Small intestine (tissue), 7 donors: Measurements from ENCODE around the gene KIRREL3. TPM values are rescaled to one million over a fixed set of nuclear protein-coding genes. Genes with fewer than 3 reads are reported as not detected.

Experiments
- DNase-seq, 2 donors: peaks; one replicate each; pipeline versions ENCODE4 v3.0.0 to v3.0.0-alpha.2; 2013
- FAIRE-seq: peaks from 2 replicates; lab custom pipeline; 2012; peaks lifted over from hg19 to GRCh38; lab: Jason Lieb, UNC
- H3K27ac ChIP-seq, 3 donors: one replicate each; pipeline ENCODE4 v1.5.1; 2013; ENCODE audit warnings: low read length in 2 of 3, mild to moderate bottlenecking in 2 of 3, control low read depth in 1 of 3, inconsistent platforms in 1 of 3, low read depth in 1 of 3, moderate library complexity in 1 of 3
- H3K27me3 ChIP-seq, 3 donors: one replicate each; pipeline ENCODE4 v1.6.1; 2013; ENCODE audit warnings: low read length in 3 of 3, inconsistent platforms in 1 of 3; ENCODE audit not compliant: control insufficient read depth in 3 of 3, insufficient read depth in 3 of 3
- H3K36me3 ChIP-seq, 3 donors: one replicate each; pipeline ENCODE4 v1.6.1; 2013; ENCODE audit warnings: low read length in 3 of 3, inconsistent platforms in 1 of 3, low read depth in 1 of 3, mild to moderate bottlenecking in 1 of 3, moderate library complexity in 1 of 3; ENCODE audit not compliant: control insufficient read depth in 3 of 3, insufficient read depth in 2 of 3
- H3K4me1 ChIP-seq, 3 donors: one replicate each; pipeline ENCODE4 v1.6.1; 2013; ENCODE audit warnings: low read length in 2 of 3, inconsistent platforms in 1 of 3, low read depth in 1 of 3, mild to moderate bottlenecking in 1 of 3, moderate library complexity in 1 of 3; ENCODE audit not compliant: control insufficient read depth in 3 of 3, insufficient read depth in 2 of 3
- H3K4me3 ChIP-seq, 3 donors: one replicate each; pipeline ENCODE4 v1.5.1; 2013; ENCODE audit warnings: low read length in 3 of 3, control low read depth in 1 of 3, inconsistent platforms in 1 of 3, low read depth in 1 of 3, mild to moderate bottlenecking in 1 of 3, moderate library complexity in 1 of 3
- H3K9me3 ChIP-seq, 2 donors: one replicate each; pipeline ENCODE4 v1.6.1; 2013; ENCODE audit warnings: low read depth in 1 of 2, low read length in 1 of 2; ENCODE audit not compliant: control insufficient read depth in 2 of 2, insufficient read depth in 1 of 2
- WGBS, 3 donors: extraction: QIAGEN DNeasy Blood & Tissue Kit; methylation state at CpG; one replicate each; pipeline ENCODE4 v1.1.7; 2013; 5-methylcytosine and 5-hydroxymethylcytosine counted together
- polyA plus RNA-seq, 4 donors: library from polyadenylated mRNA; stranded (reverse) in 3 of 4; unstranded in 1 of 4; fragments of 200-250 nt in 3 of 4; fragments of 120-200 nt in 1 of 4; gene quantifications; one replicate each; pipeline versions ENCODE4 v1.2.1 to v1.2.3, GENCODE V29; 2013
- donor health status: healthy with polysubstance abuse.
- donor health status: control.
- donor health status: control.
- donor health status: Bipolar disorder and iron deficiency.
- donor health status: healthy.

KIRREL3 gene
- polyA plus RNA-seq, 4 donors, result 0.18 to 0.61 TPM; not detected in 2

DNA sequence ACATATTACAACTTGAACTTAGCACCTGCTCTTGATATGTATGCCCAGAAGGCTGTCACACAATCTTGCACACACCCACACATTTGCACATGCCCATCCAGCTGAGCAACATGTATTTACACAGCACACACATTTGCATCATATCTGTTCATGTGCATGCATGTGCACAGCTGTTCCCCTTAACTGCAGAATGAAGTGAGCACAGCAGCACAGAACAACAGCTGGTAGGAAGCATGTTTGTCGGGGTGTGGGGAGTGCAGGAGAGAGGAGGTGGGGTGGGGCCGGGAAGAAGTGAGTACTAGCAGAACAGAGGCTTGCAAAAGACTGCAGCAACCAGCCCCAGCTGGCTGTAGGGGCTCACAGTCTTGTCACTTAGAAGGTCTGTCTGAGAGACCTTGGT lies 296.5 kb downstream of the KIRREL3 start:
- H3K9me3 ChIP-seq, result no peaks in the 10 kb centered on the region
- H3K4me3 ChIP-seq, result no peak overlapping the region
- no peaks in the 10 kb centered on the region for H3K36me3 ChIP-seq
- no peak for DNase-seq
- WGBS, 3 donors, result 27 to 34% (median 34%) methylated on average over 2 of the region's 2 CpGs
- no peaks in the 10 kb centered on the region for H3K4me1 ChIP-seq
- no peak overlapping the region for H3K27ac ChIP-seq
- peaks cover 0 to 2% (median 0%) of the 10 kb centered on the region in 3 donors for H3K27me3 ChIP-seq
- FAIRE-seq, result no peak

DNA sequence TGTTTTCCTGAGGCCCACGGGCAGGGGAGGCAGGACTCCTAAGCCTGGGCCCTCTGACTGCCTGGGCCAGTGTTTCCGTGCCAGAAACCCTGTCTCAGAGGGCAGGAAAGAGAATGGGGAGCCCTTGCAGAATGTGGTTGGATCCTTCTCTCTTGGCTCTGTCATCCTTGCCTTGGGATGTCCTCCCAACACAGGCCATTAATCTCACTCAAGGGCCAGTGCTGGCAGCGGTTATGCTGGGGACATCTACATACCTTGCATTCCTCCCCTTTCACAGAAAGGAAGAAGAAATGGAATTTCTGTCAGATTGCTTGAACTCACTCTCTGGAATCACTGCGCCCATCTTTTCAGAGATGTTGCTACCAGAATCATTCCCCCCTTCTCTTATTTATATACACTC lies 296.9 kb downstream of the KIRREL3 start:
- H3K9me3 ChIP-seq, result no peaks in the 10 kb centered on the region
- FAIRE-seq (no peak), DNase-seq (no peak)
- no peak overlapping the region for H3K27ac ChIP-seq
- H3K36me3 ChIP-seq, result no peaks in the 10 kb centered on the region
- WGBS, 3 donors, result 48 to 61% (median 56%) methylated on average over 4 of the region's 4 CpGs
- H3K4me3 ChIP-seq, result no peak overlapping the region
- no peaks in the 10 kb centered on the region for H3K4me1 ChIP-seq
- H3K27me3 ChIP-seq, result peaks cover 0 to 5% (median 0%) of the 10 kb centered on the region in 3 donors

- no peak for FAIRE-seq
- Histone ChIP-seq H3K4me1 (no peaks in the 10 kb centered on the region), H3K9me3 (no peaks in the 10 kb centered on the region), H3K4me3 (no peak overlapping the region), H3K27ac (no peak overlapping the region), H3K36me3 (no peaks in the 10 kb centered on the region), H3K27me3 (peaks cover 0 to 3% (median 0%) of the 10 kb centered on the region in 3 donors)
- 76 to 83% (median 80%) methylated on average over 5 of the region's 5 CpGs for WGBS, 3 donors
- DNase-seq, result no peak
These were observed 297.6 kb downstream of the KIRREL3 start for GRCh38 chr11:126702987-126703386.

GRCh38 chr11:126702165-126702720 lies 298.3 kb downstream of the KIRREL3 start:
- H3K36me3 ChIP-seq, result no peaks in the 10 kb centered on the region
- H3K27me3 ChIP-seq, result peaks cover 0 to 3% (median 0%) of the 10 kb centered on the region in 3 donors
- no peak overlapping the region for H3K4me3 ChIP-seq
- H3K4me1 ChIP-seq, result no peaks in the 10 kb centered on the region
- DNase-seq (no peak), FAIRE-seq (no peak)
- no peak overlapping the region for H3K27ac ChIP-seq
- H3K9me3 ChIP-seq, result no peaks in the 10 kb centered on the region
- 69 to 75% (median 72%) methylated on average over 7 of the region's 7 CpGs for WGBS, 3 donors

GRCh38 chr11:126701520-126701897 lies 299.1 kb downstream of the KIRREL3 start:
- H3K9me3 ChIP-seq, result no peaks in the 10 kb centered on the region
- DNase-seq (no peak), FAIRE-seq (no peak)
- WGBS, 3 donors, result 60 to 80% (median 78%) methylated on average over 2 of the region's 2 CpGs
- H3K27me3 ChIP-seq, result peaks cover 0 to 3% (median 0%) of the 10 kb centered on the region in 3 donors
- no peak overlapping the region for H3K4me3 ChIP-seq
- H3K36me3 ChIP-seq, result no peaks in the 10 kb centered on the region
- no peaks in the 10 kb centered on the region for H3K4me1 ChIP-seq
- H3K27ac ChIP-seq, result no peak overlapping the region

DNA sequence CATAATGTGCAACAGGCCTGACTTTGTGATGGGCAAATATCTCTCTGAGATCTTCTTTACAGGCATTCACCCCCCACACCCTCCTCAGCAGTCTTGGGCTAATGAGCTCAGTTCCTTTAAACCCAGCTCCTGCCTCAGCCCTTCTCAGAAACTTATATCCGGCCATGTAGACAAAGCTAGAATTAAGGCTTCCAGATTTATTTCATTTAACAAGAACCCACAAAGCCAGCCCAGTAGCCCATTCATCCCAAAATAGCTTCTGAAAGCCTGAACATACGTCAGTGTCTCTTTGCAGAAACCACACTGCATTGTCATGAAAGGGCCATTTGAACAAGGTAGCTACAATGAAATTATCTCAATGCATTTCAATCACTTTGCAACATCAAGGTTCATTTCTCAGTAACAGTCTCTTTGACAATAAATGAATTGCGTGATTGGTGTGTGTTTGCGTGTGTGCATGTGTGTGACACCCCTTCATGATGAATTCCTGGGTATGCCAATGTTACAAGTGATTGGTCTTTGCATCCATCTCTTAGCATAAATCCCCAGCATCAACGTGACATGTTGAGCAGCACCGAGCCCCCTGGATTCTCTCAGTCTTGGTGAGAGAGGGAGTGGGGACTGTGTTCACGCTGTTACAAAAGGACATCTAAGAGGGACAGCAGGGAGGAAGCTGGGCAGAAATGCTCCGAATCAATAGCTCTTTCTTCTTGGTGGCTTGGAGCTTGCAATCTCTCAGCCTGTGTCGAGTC lies 299.6 kb downstream of the KIRREL3 start:
- FAIRE-seq (no peak), DNase-seq (no peak)
- Histone ChIP-seq H3K36me3 (no peaks in the 10 kb centered on the region), H3K4me1 (no peaks in the 10 kb centered on the region), H3K27me3 (peaks cover 0 to 3% (median 0%) of the 10 kb centered on the region in 3 donors), H3K9me3 (no peaks in the 10 kb centered on the region), H3K4me3 (no peak overlapping the region), H3K27ac (no peak overlapping the region)
- WGBS, 3 donors, result 74 to 82% (median 76%) methylated on average over 9 of the region's 9 CpGs

GRCh38 chr11:126698576-126698975 lies 302.0 kb downstream of the KIRREL3 start:
- Histone ChIP-seq H3K27ac (no peak overlapping the region), H3K4me3 (no peak overlapping the region), H3K4me1 (no peaks in the 10 kb centered on the region), H3K27me3 (peaks cover 0 to 3% (median 0%) of the 10 kb centered on the region in 3 donors), H3K36me3 (no peaks in the 10 kb centered on the region), H3K9me3 (no peaks in the 10 kb centered on the region)
- 46 to 53% (median 49%) methylated on average over 8 of the region's 8 CpGs for WGBS, 3 donors
- DNase-seq (no peak), FAIRE-seq (no peak)

GRCh38 chr11:126697936-126698335 lies 302.6 kb downstream of the KIRREL3 start:
- H3K4me1 ChIP-seq, result no peaks in the 10 kb centered on the region
- H3K36me3 ChIP-seq, result no peaks in the 10 kb centered on the region
- no peak overlapping the region for H3K27ac ChIP-seq
- no peak for DNase-seq
- 73 to 80% (median 78%) methylated on average over 6 of the region's 6 CpGs for WGBS, 3 donors
- H3K27me3 ChIP-seq, result peaks cover 0 to 3% (median 0%) of the 10 kb centered on the region in 3 donors
- FAIRE-seq, result no peak
- H3K9me3 ChIP-seq, result peaks cover 0 to 1% of the 10 kb centered on the region in 2 donors
- no peak overlapping the region for H3K4me3 ChIP-seq
